H9 (cell line): ENCODE results near the gene RMRP. TPM values are rescaled to one million over a fixed set of nuclear protein-coding genes. Genes with fewer than 3 reads are reported as not detected.

Experiments used
- DNase-seq: peaks from one replicate; pipeline ENCODE4 v3.0.0-alpha.2; 2017
- H2AFZ ChIP-seq: one replicate; pipeline ENCODE4 v1.6.1; 2013; ENCODE audit warnings: mild to moderate bottlenecking, low read length, control low read depth, moderate library complexity
- H2AK5ac ChIP-seq: 2 replicates; pipeline ENCODE4 v1.6.1; 2013; ENCODE audit warnings: low read length, control low read depth, mixed read lengths; ENCODE audit not compliant: insufficient read length
- H2BK120ac ChIP-seq: one replicate; pipeline ENCODE4 v1.6.1; 2013; ENCODE audit warnings: low read depth, mild to moderate bottlenecking, low read length, control low read depth, inconsistent platforms; ENCODE audit not compliant: poor library complexity, severe bottlenecking
- H2BK12ac ChIP-seq: 2 replicates; pipeline ENCODE4 v1.6.1; 2013; ENCODE audit warnings: low read length, control low read depth, mixed read lengths, low read depth; ENCODE audit not compliant: insufficient read length
- H2BK15ac ChIP-seq: 2 replicates; pipeline ENCODE4 v1.6.1; 2013; ENCODE audit warnings: low read depth, low read length, control low read depth
- H2BK20ac ChIP-seq: one replicate; pipeline ENCODE4 v1.6.1; 2013; ENCODE audit warnings: low read depth, mild to moderate bottlenecking, low read length, control low read depth, inconsistent platforms; ENCODE audit not compliant: poor library complexity, severe bottlenecking
- H2BK5ac ChIP-seq: 2 replicates; pipeline ENCODE4 v1.6.1; 2013; ENCODE audit warnings: low read length, control low read depth, mixed read lengths; ENCODE audit not compliant: insufficient read length
- H3K14ac ChIP-seq: 2 replicates; pipeline ENCODE4 v1.6.1; 2013; ENCODE audit warnings: low read length, control low read depth; ENCODE audit not compliant: insufficient read depth
- H3K18ac ChIP-seq: 2 replicates; pipeline ENCODE4 v1.6.1; 2013; ENCODE audit warnings: low read depth, mild to moderate bottlenecking, mixed read lengths, low read length, control low read depth; ENCODE audit not compliant: insufficient read length
- H3K23ac ChIP-seq: 2 replicates; pipeline ENCODE4 v1.6.1; 2013; ENCODE audit warnings: low read length, control low read depth, mixed read lengths, low read depth; ENCODE audit not compliant: insufficient read length
- H3K23me2 ChIP-seq: 2 replicates; pipeline ENCODE4 v1.6.1; 2013; ENCODE audit warnings: low read depth, mild to moderate bottlenecking, mixed read lengths, low read length, control low read depth; ENCODE audit not compliant: insufficient read length, poor library complexity, severe bottlenecking
- H3K27ac ChIP-seq: 2 replicates; pipeline ENCODE4 v1.5.1; 2013; ENCODE audit warnings: low read length, control low read depth, mixed read lengths, low read depth; ENCODE audit not compliant: insufficient read length
- H3K27me3 ChIP-seq: 2 replicates; pipeline ENCODE4 v1.6.1; 2013; ENCODE audit warnings: low read length, control low read depth, inconsistent platforms; ENCODE audit not compliant: insufficient read depth
- H3K4ac ChIP-seq: 2 replicates; pipeline ENCODE4 v1.6.1; 2013; ENCODE audit warnings: low read depth, mild to moderate bottlenecking, control low read depth, inconsistent platforms, low read length, moderate library complexity
- H3K4me1 ChIP-seq: 2 replicates; pipeline ENCODE4 v1.6.1; 2013; ENCODE audit warnings: low read length, control low read depth, inconsistent platforms; ENCODE audit not compliant: insufficient read depth
- H3K4me2 ChIP-seq: 2 replicates; pipeline ENCODE4 v1.6.1; 2013; ENCODE audit warnings: low read length, control low read depth, mixed read lengths; ENCODE audit not compliant: insufficient read length, insufficient read depth
- H3K56ac ChIP-seq: 2 replicates; pipeline ENCODE4 v1.6.1; 2013; ENCODE audit warnings: low read depth, mild to moderate bottlenecking, mixed read lengths, low read length, control low read depth; ENCODE audit not compliant: insufficient read length
- H3K79me1 ChIP-seq: 2 replicates; pipeline ENCODE4 v1.6.1; 2013; ENCODE audit warnings: low read depth, mild to moderate bottlenecking, moderate library complexity, low read length, control low read depth, inconsistent platforms; ENCODE audit not compliant: insufficient read depth, poor library complexity, severe bottlenecking
- H3K79me2 ChIP-seq: 2 replicates; pipeline ENCODE4 v1.6.1; 2013; ENCODE audit warnings: low read length, control low read depth, inconsistent platforms; ENCODE audit not compliant: insufficient read depth
- H3K9ac ChIP-seq: 2 replicates; pipeline ENCODE4 v1.6.1; 2013; ENCODE audit warnings: low read length, control low read depth, mixed read lengths; ENCODE audit not compliant: insufficient read length; ENCODE audit errors: extremely low read depth
- H3K9me3 ChIP-seq: one replicate; pipeline ENCODE4 v1.6.1; 2013; ENCODE audit warnings: low read depth, low read length, inconsistent platforms; ENCODE audit not compliant: control insufficient read depth
- H3T11ph ChIP-seq: one replicate; pipeline ENCODE4 v1.6.1; 2013; ENCODE audit warnings: mild to moderate bottlenecking, low read length, control low read depth, inconsistent platforms
- H4K20me1 ChIP-seq: one replicate; pipeline ENCODE4 v1.6.1; 2013; ENCODE audit not compliant: control insufficient read depth, insufficient read length, insufficient read depth
- H4K5ac ChIP-seq: 2 replicates; pipeline ENCODE4 v1.6.1; 2013; ENCODE audit warnings: low read depth, mild to moderate bottlenecking, mixed read lengths, low read length, control low read depth; ENCODE audit not compliant: insufficient read length
- H4K8ac ChIP-seq: replicated peaks from 2 replicates; pipeline ENCODE4 v1.6.1; 2013; ENCODE audit warnings: low read length, control low read depth, mixed read lengths, low read depth; ENCODE audit not compliant: insufficient read length
- H4K91ac ChIP-seq: 2 replicates; pipeline ENCODE4 v1.6.1; 2013; ENCODE audit warnings: low read depth, mild to moderate bottlenecking, moderate library complexity, mixed read lengths, low read length, control low read depth; ENCODE audit not compliant: insufficient read length
- H3K27ac Mint-ChIP-seq, 3 experiments: 2 replicates in 2 of 3; 3 replicates in 1 of 3; pipeline ENCODE4 v1.8.0; 2020 to 2021; ENCODE audit warnings: mixed read lengths in 3 of 3, mild to moderate bottlenecking in 1 of 3, moderate library complexity in 1 of 3
- H3K27me3 Mint-ChIP-seq: 2 replicates; pipeline ENCODE4 v1.8.0; 2021; ENCODE audit warnings: low read depth, mild to moderate bottlenecking, moderate library complexity, mixed read lengths
- H3K36me3 Mint-ChIP-seq, 3 experiments: 2 replicates in 2 of 3; 3 replicates in 1 of 3; pipeline ENCODE4 v1.8.0; 2020 to 2021; ENCODE audit warnings: low read depth in 3 of 3, mixed read lengths in 3 of 3; ENCODE audit not compliant: insufficient read depth in 1 of 3
- H3K4me1 Mint-ChIP-seq, 2 experiments: 2 replicates each; pipeline ENCODE4 v1.8.0; 2020; ENCODE audit warnings: mixed read lengths in 2 of 2
- H3K4me3 Mint-ChIP-seq, 2 experiments: 2 replicates in 1 of 2; 3 replicates in 1 of 2; pipeline ENCODE4 v1.8.0; 2020 to 2021; ENCODE audit warnings: mild to moderate bottlenecking in 2 of 2, mixed read lengths in 2 of 2, moderate library complexity in 1 of 2
- H3K9me3 Mint-ChIP-seq, 2 experiments: 2 replicates in 1 of 2; 3 replicates in 1 of 2; pipeline ENCODE4 v1.8.0; 2020; ENCODE audit warnings: mild to moderate bottlenecking in 2 of 2, mixed read lengths in 2 of 2, moderate library complexity in 1 of 2
- WGBS: extraction: QIAGEN DNeasy Blood & Tissue Kit; methylation state at CpG from one replicate; pipeline ENCODE4 v1.1.7; 2013; ENCODE audit warnings: missing lambda C conversion rate, low lambda C conversion rate, mixed read lengths; ENCODE audit not compliant: insufficient read length; ENCODE audit errors: extremely low coverage; 5-methylcytosine and 5-hydroxymethylcytosine counted together
- total RNA-seq: library from RNA; stranded (reverse); gene quantifications from 2 replicates; pipeline ENCODE4 v1.2.1, GENCODE V29; 2021
- TF ChIP-seq, protein P1 (sequence below): fragments of 200-600 bp; sonication (generic); conservative IDR thresholded peaks from 3 replicates; pipeline ENCODE4 v1.8.0; 2021; ENCODE audit warnings: antibody characterized with exemption, mild to moderate bottlenecking

Gene RMRP
- total RNA-seq, 1 experiment from 2014 or later = 18,417 TPM

DNA sequence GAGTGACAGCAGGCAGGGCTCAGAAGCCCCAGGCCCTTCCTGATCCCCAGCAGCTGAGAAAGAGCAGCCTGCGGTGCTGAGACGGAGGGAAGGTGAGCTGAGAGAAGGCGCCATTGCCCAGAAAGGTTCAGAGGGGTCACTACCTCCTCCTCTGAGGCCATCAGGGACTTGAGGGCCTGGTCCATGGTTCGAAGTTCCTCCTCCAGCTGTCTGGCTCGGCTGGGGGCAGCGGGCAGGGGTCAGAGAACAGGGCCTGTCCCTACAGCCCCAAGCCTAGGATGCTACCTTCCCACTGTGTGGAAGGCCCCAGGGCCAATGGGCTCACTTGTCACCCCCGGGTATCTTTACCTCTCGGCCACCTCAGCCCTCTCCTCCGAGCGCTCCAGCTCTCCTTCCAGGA is 27.1 kb upstream of the RMRP start:
- TF ChIP-seq, protein P1, sequence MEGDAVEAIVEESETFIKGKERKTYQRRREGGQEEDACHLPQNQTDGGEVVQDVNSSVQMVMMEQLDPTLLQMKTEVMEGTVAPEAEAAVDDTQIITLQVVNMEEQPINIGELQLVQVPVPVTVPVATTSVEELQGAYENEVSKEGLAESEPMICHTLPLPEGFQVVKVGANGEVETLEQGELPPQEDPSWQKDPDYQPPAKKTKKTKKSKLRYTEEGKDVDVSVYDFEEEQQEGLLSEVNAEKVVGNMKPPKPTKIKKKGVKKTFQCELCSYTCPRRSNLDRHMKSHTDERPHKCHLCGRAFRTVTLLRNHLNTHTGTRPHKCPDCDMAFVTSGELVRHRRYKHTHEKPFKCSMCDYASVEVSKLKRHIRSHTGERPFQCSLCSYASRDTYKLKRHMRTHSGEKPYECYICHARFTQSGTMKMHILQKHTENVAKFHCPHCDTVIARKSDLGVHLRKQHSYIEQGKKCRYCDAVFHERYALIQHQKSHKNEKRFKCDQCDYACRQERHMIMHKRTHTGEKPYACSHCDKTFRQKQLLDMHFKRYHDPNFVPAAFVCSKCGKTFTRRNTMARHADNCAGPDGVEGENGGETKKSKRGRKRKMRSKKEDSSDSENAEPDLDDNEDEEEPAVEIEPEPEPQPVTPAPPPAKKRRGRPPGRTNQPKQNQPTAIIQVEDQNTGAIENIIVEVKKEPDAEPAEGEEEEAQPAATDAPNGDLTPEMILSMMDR = no peak
- Histone ChIP-seq H2BK15ac (no peak overlapping the region), H2BK20ac (no peak overlapping the region), H3K4me1 (peaks cover 3% of the 10 kb centered on the region), H3K79me1 (no peaks in the 10 kb centered on the region), H2BK120ac (no peak overlapping the region), H4K91ac (no peak overlapping the region), H4K20me1 (no peaks in the 10 kb centered on the region), H3K27ac (no peak overlapping the region), H2AFZ (no peak overlapping the region), H4K8ac (no peak overlapping the region), H3K79me2 (no peaks in the 10 kb centered on the region; the same call in 1 of the 2 replicates), H3K4me2 (no peak overlapping the region), H4K5ac (no peak overlapping the region), H3K56ac (no peak overlapping the region), H2BK5ac (no peak overlapping the region), H2BK12ac (no peak overlapping the region), H3T11ph (no peak overlapping the region), H3K23ac (no peak overlapping the region), H3K27me3 (no peaks in the 10 kb centered on the region), H3K9ac (no peak overlapping the region), H2AK5ac (no peak overlapping the region), H3K4ac (no peak overlapping the region), H3K18ac (no peak overlapping the region), H3K9me3 (no peaks in the 10 kb centered on the region), H3K23me2 (peaks cover 6% of the 10 kb centered on the region), H3K14ac (no peak overlapping the region)
- WGBS = no CpG with 5 or more reads among the region's 10 CpGs
- Mint-ChIP-seq H3K27ac (no peak overlapping the region), H3K4me1 (peaks cover 39 to 40% of the 10 kb centered on the region in 2 experiments), H3K9me3 (no peaks in the 10 kb centered on the region; a peak in 1 of 5 replicates), H3K36me3 (peaks cover 41 to 69% (median 64%) of the 10 kb centered on the region in 3 experiments; a peak in 6 of 7 replicates), H3K4me3 (no peak overlapping the region), H3K27me3 (no peaks in the 10 kb centered on the region)
- DNase-seq = no peak
